ENCODE results near the gene ACTN3.

DNA sequence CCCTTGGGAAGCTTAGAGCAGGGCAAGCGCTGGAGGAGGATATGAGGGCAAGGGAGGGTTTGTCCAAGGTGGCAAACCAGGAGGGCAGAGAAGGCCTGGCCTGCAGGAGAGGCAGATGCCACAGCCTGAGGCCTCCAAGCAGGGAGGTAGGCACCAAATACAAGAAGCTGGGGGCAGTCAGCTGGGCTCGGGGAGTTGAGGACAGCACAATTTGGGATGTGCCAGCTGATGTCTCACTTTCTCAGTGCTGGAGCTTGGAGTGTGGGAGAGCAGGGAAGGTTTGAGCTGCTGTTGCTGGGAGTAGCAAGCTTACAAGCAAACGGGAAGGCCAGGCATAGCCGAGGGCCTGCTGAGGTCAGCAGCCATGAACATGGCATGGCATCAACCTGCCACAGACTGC lies 4.8 kb upstream of the ACTN3 start:
- TF ChIP-seq, protein P1, sequence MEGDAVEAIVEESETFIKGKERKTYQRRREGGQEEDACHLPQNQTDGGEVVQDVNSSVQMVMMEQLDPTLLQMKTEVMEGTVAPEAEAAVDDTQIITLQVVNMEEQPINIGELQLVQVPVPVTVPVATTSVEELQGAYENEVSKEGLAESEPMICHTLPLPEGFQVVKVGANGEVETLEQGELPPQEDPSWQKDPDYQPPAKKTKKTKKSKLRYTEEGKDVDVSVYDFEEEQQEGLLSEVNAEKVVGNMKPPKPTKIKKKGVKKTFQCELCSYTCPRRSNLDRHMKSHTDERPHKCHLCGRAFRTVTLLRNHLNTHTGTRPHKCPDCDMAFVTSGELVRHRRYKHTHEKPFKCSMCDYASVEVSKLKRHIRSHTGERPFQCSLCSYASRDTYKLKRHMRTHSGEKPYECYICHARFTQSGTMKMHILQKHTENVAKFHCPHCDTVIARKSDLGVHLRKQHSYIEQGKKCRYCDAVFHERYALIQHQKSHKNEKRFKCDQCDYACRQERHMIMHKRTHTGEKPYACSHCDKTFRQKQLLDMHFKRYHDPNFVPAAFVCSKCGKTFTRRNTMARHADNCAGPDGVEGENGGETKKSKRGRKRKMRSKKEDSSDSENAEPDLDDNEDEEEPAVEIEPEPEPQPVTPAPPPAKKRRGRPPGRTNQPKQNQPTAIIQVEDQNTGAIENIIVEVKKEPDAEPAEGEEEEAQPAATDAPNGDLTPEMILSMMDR (IDR thresholded peaks at IDR 0.05), result no peak
- no peak for TF ChIP-seq EZH2 (IDR thresholded peaks at IDR 0.05)

Data from neural progenitor cell (in vitro differentiated cells).